CD8-positive, alpha-beta memory T cell (primary cell): Measurements from ENCODE around the gene SLC13A5. TPM values are rescaled to one million over a fixed set of nuclear protein-coding genes. Genes with fewer than 3 reads are reported as not detected.

Source experiments
- CTCF ChIA-PET: fragments of 350-600 bp; sonication (Branson Sonifier 250); formaldehyde crosslinking; loops from one replicate; lab custom pipeline; 2021; ENCODE audit warnings: antibody characterized with exemption; lab: Charles Lee
- POLR2A ChIA-PET: fragments of 350-600 bp; sonication (Branson Sonifier 250); formaldehyde crosslinking; loops from one replicate; lab custom pipeline; 2021; ENCODE audit warnings: antibody characterized with exemption; lab: Charles Lee
- DNase-seq, 5 donors: peaks; one replicate each; pipeline versions ENCODE4 v3.0.0 to v3.0.0-alpha.2; 2020 to 2022; ENCODE audit warnings: mixed read lengths in 1 of 5
- H3K27ac ChIP-seq: one replicate; pipeline ENCODE4 v1.7.0; 2013; ENCODE audit warnings: low read depth, mild to moderate bottlenecking, low read length, moderate library complexity
- H3K27me3 ChIP-seq: 2 replicates; pipeline ENCODE4 v1.7.0; 2013; ENCODE audit warnings: low read length, mild to moderate bottlenecking; ENCODE audit not compliant: insufficient read depth, poor library complexity, severe bottlenecking
- H3K36me3 ChIP-seq: 2 replicates; pipeline ENCODE4 v1.7.0; 2013; ENCODE audit warnings: mild to moderate bottlenecking, low read length, moderate library complexity; ENCODE audit not compliant: insufficient read depth
- H3K4me1 ChIP-seq: 2 replicates; pipeline ENCODE4 v1.7.0; 2013; ENCODE audit warnings: mild to moderate bottlenecking, low read length, moderate library complexity; ENCODE audit not compliant: insufficient read depth
- H3K4me3 ChIP-seq: 2 replicates; pipeline ENCODE4 v1.7.0; 2013; ENCODE audit warnings: mild to moderate bottlenecking, low read length
- H3K9me3 ChIP-seq: 2 replicates; pipeline ENCODE4 v1.7.0; 2013; ENCODE audit warnings: mild to moderate bottlenecking, low read length
- H3K27ac Mint-ChIP-seq, 8 donors: one replicate each; pipeline ENCODE4 v1.8.0; 2020 to 2021; ENCODE audit warnings: mixed read lengths in 8 of 8, mild to moderate bottlenecking in 6 of 8, inconsistent platforms in 3 of 8, moderate library complexity in 3 of 8
- H3K27me3 Mint-ChIP-seq, 2 donors: one replicate each; pipeline ENCODE4 v1.8.0; 2020 to 2021; ENCODE audit warnings: mixed read lengths in 2 of 2, mild to moderate bottlenecking in 1 of 2, moderate library complexity in 1 of 2
- H3K36me3 Mint-ChIP-seq, 3 donors: one replicate each; pipeline ENCODE4 v1.8.0; 2020 to 2021; ENCODE audit warnings: mixed read lengths in 3 of 3, inconsistent platforms in 1 of 3, mild to moderate bottlenecking in 1 of 3
- H3K4me1 Mint-ChIP-seq, 3 donors: one replicate each; pipeline ENCODE4 v1.8.0; 2020 to 2021; ENCODE audit warnings: mixed read lengths in 3 of 3, inconsistent platforms in 1 of 3, mild to moderate bottlenecking in 1 of 3
- H3K4me3 Mint-ChIP-seq, 7 donors: one replicate each; pipeline ENCODE4 v1.8.0; 2020 to 2021; ENCODE audit warnings: mixed read lengths in 7 of 7, mild to moderate bottlenecking in 6 of 7, moderate library complexity in 4 of 7, inconsistent platforms in 2 of 7
- H3K9me3 Mint-ChIP-seq, 5 donors: one replicate each; pipeline ENCODE4 v1.8.0; 2020 to 2022; ENCODE audit warnings: mixed read lengths in 5 of 5, mild to moderate bottlenecking in 3 of 5, moderate library complexity in 2 of 5, inconsistent platforms in 1 of 5
- polyA plus RNA-seq: library from polyadenylated mRNA; unstranded; fragments of 300-500 nt; fragmentation: Illumina TruSeq; gene quantifications from one replicate; pipeline ENCODE4 v1.2.3, GENCODE V29; 2021
- total RNA-seq, 2 experiments: library from RNA; stranded (reverse); gene quantifications; one replicate each; pipeline ENCODE4 v1.2.3, GENCODE V29; 2021

The SLC13A5 gene
- total and polyA plus RNA-seq, 3 experiments from 2014 or later: not detected

DNA sequence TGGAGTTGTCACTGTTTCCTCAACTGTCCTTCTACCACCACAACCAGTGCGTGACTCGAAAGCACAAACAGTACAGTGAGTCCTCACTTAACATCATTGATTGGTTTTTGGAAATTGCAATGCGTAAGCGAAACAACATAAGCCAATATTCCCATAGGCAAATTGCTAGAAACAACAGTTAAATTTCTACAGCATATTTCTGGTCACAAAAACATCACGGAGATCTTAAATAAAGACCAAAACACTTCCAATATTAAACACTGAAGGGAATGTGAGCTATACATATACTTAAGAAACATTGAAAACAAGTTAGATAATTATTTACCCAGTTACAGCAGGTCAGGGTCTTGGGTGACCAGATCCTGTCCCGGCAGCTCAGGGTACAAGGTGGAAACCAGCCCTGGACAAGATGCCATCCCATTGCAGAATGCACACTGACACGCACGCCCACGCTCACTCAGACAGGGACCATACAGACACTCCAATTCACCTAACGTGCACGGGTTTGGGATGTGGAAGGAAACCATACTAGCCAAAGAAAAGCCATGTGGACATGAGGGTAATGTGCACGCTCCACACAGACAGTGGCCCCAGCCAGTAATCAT is 4.7 kb downstream of the SLC13A5 start:
- POLR2A ChIA-PET: no interaction called here
- no peak overlapping the region for H3K4me3 ChIP-seq
- H3K27ac ChIP-seq: no peak overlapping the region
- no peaks in the 10 kb centered on the region for H3K36me3 ChIP-seq
- H3K4me3 Mint-ChIP-seq: no peak overlapping the region
- no peak overlapping the region for H3K27ac Mint-ChIP-seq
- H3K9me3 Mint-ChIP-seq: peaks cover 0 to 2% (median 0%) of the 10 kb centered on the region in 5 donors
- H3K4me1 ChIP-seq: no peaks in the 10 kb centered on the region
- no peaks in the 10 kb centered on the region for H3K36me3 Mint-ChIP-seq
- peaks cover 0 to 12% (median 11%) of the 10 kb centered on the region in 3 donors for H3K4me1 Mint-ChIP-seq
- peaks cover 33 to 67% of the 10 kb centered on the region in 2 donors for H3K27me3 Mint-ChIP-seq
- no peaks in the 10 kb centered on the region for H3K9me3 ChIP-seq
- DNase-seq: no peak
- peaks cover 17% of the 10 kb centered on the region for H3K27me3 ChIP-seq
- CTCF ChIA-PET: no interaction called here

DNA sequence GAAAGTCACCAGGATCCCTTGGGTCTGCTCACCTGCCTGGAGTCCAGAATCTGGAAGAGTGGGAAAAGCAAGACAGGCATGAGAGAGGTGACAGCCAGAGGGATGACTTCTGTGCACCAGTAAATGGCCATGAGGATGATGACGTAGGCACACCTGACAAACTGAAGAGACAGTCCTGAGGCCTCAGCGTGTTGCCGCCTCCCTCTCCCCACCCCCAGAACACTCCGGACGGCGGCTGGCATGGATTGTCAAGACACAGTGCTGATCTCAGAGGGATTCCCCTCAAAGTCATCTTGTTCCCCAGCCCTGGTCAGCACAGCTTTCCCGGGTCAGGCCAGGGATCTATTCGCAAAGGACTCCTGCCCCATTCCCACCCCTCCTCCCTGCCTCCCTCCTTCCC is 6.2 kb downstream of the SLC13A5 start:
- no peak overlapping the region for H3K4me3 ChIP-seq
- Mint-ChIP-seq H3K9me3 (peaks cover 0 to 2% (median 0%) of the 10 kb centered on the region in 5 donors), H3K4me3 (no peak overlapping the region), H3K4me1 (peaks cover 0 to 5% (median 3%) of the 10 kb centered on the region in 3 donors), H3K36me3 (no peaks in the 10 kb centered on the region), H3K27ac (no peak overlapping the region), H3K27me3 (peaks cover 23 to 62% of the 10 kb centered on the region in 2 donors)
- POLR2A ChIA-PET: no interaction called here
- CTCF ChIA-PET: no interaction called here
- no peak overlapping the region for H3K27ac ChIP-seq
- H3K27me3 ChIP-seq: peaks cover 11% of the 10 kb centered on the region
- no peak for DNase-seq
- H3K4me1 ChIP-seq: no peaks in the 10 kb centered on the region
- no peaks in the 10 kb centered on the region for H3K36me3 ChIP-seq
- H3K9me3 ChIP-seq: no peaks in the 10 kb centered on the region

GRCh38 chr17:6706499-6706898 is 6.7 kb downstream of the SLC13A5 start:
- peaks cover 0 to 8% (median 1%) of the 10 kb centered on the region in 3 donors for H3K4me1 Mint-ChIP-seq
- H3K4me1 ChIP-seq: no peaks in the 10 kb centered on the region
- peaks cover 18 to 57% of the 10 kb centered on the region in 2 donors for H3K27me3 Mint-ChIP-seq
- H3K9me3 Mint-ChIP-seq: peaks cover 0 to 2% (median 0%) of the 10 kb centered on the region in 5 donors
- DNase-seq: no peak
- no peaks in the 10 kb centered on the region for H3K36me3 ChIP-seq
- no peaks in the 10 kb centered on the region for H3K9me3 ChIP-seq
- H3K27ac ChIP-seq: no peak overlapping the region
- H3K36me3 Mint-ChIP-seq: no peaks in the 10 kb centered on the region
- H3K27ac Mint-ChIP-seq: no peak overlapping the region
- H3K4me3 ChIP-seq: no peak overlapping the region
- ChIA-PET CTCF (no interaction called here), POLR2A (no interaction called here)
- no peak overlapping the region for H3K4me3 Mint-ChIP-seq
- peaks cover 6% of the 10 kb centered on the region for H3K27me3 ChIP-seq

- no peaks in the 10 kb centered on the region for H3K9me3 ChIP-seq
- CTCF ChIA-PET: no interaction called here
- no peaks in the 10 kb centered on the region for H3K36me3 ChIP-seq
- Mint-ChIP-seq H3K4me3 (no peak overlapping the region), H3K27me3 (peaks cover 11 to 40% of the 10 kb centered on the region in 2 donors), H3K4me1 (peaks cover 0 to 5% (median 0%) of the 10 kb centered on the region in 3 donors), H3K27ac (no peak overlapping the region), H3K9me3 (peaks cover 0 to 2% (median 0%) of the 10 kb centered on the region in 5 donors), H3K36me3 (no peaks in the 10 kb centered on the region)
- H3K27me3 ChIP-seq: no peaks in the 10 kb centered on the region
- DNase-seq: no peak
- POLR2A ChIA-PET: no interaction called here
- H3K4me1 ChIP-seq: no peaks in the 10 kb centered on the region
- no peak overlapping the region for H3K27ac ChIP-seq
- no peak overlapping the region for H3K4me3 ChIP-seq
These were observed 8.6 kb downstream of the SLC13A5 start for GRCh38 chr17:6704470-6705052.

DNA sequence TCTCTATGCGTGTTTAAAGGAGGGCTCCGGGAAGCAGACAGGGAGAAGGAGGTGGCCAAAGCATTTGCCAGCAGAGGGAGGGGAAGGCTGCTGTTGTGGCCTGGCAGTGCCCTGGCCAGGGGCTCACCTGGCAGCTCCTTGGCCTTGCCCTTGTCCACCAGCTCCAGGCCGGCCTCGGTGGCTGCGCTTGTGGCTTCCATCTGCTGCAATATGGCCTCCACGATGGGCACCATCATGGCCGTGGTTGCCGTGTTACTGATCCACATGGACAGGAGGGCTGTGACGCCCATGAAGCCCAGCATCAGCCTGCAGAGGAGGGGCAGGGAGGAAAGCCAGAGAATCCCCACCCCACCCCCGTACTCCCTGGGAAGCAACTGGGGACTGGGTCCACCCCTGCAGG is 9.4 kb downstream of the SLC13A5 start:
- DNase-seq: no peak
- ChIA-PET POLR2A (no interaction called here), CTCF (no interaction called here)
- H3K4me3 ChIP-seq: no peak overlapping the region
- no peak overlapping the region for H3K27ac ChIP-seq
- Mint-ChIP-seq H3K4me1 (peaks cover 0 to 5% (median 0%) of the 10 kb centered on the region in 3 donors), H3K36me3 (no peaks in the 10 kb centered on the region), H3K4me3 (no peak overlapping the region), H3K27ac (no peak overlapping the region), H3K9me3 (peaks cover 0 to 2% (median 0%) of the 10 kb centered on the region in 5 donors), H3K27me3 (peaks cover 11 to 35% of the 10 kb centered on the region in 2 donors)
- no peaks in the 10 kb centered on the region for H3K9me3 ChIP-seq
- no peaks in the 10 kb centered on the region for H3K36me3 ChIP-seq
- H3K27me3 ChIP-seq: no peaks in the 10 kb centered on the region
- no peaks in the 10 kb centered on the region for H3K4me1 ChIP-seq

DNA sequence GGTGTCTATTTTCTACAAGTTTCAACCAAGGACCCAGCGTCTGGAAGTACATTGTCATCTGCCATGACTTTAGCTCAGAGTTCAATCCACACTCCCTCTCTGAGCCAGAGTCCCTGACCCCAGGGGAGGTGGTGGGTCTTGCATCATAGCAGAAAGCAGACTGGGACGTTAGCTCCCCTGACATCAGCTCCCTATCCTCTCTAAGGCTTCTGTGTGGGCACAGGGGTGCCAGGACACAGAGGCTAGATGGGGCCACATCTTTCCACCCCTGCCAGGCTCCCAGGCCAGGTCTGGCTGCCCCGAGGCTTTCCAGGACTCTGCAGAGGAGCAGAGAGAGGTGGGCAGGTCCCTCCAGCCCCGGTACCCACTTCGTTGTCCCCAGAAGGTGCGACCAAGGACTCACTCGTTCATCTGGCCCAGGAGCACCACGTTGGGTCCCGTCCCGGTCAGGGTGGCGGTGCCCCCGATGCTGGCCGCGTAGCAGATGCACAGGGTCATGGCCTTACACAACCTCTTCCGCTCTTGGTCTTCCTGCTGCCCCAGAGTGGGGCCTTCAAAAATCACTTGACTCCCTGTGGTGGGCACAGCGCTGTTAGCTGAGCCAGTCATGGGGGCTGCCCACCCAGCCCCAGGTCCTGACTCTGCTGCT is 10.5 kb downstream of the SLC13A5 start:
- Mint-ChIP-seq H3K27ac (no peak overlapping the region), H3K36me3 (no peaks in the 10 kb centered on the region), H3K9me3 (peaks cover 0 to 2% (median 0%) of the 10 kb centered on the region in 5 donors), H3K4me1 (peaks cover 0 to 5% (median 0%) of the 10 kb centered on the region in 3 donors), H3K4me3 (no peak overlapping the region), H3K27me3 (peaks cover 6 to 27% of the 10 kb centered on the region in 2 donors)
- Histone ChIP-seq H3K4me3 (no peak overlapping the region), H3K4me1 (no peaks in the 10 kb centered on the region), H3K27me3 (no peaks in the 10 kb centered on the region), H3K36me3 (no peaks in the 10 kb centered on the region), H3K9me3 (no peaks in the 10 kb centered on the region), H3K27ac (no peak overlapping the region)
- DNase-seq: no peak
- ChIA-PET POLR2A (no interaction called here), CTCF (no interaction called here)

GRCh38 chr17:6701719-6702118 is 11.4 kb downstream of the SLC13A5 start:
- Mint-ChIP-seq H3K27ac (no peak overlapping the region), H3K27me3 (peaks cover 1 to 18% of the 10 kb centered on the region in 2 donors), H3K36me3 (no peaks in the 10 kb centered on the region), H3K4me1 (peaks cover 0 to 5% (median 0%) of the 10 kb centered on the region in 3 donors), H3K4me3 (no peak overlapping the region), H3K9me3 (peaks cover 0 to 2% (median 0%) of the 10 kb centered on the region in 5 donors)
- peak in 1 of 5 donors; percentile 19 for DNase-seq
- H3K36me3 ChIP-seq: no peaks in the 10 kb centered on the region
- POLR2A ChIA-PET: no interaction called here
- H3K9me3 ChIP-seq: no peaks in the 10 kb centered on the region
- no peak overlapping the region for H3K4me3 ChIP-seq
- CTCF ChIA-PET: interaction anchor here (1.0 to 1.3 kb wide), 2 partner anchors 209 to 229 kb away, joined by 3 to 5 read pairs; no protein-coding TSS in a partner anchor
- no peaks in the 10 kb centered on the region for H3K27me3 ChIP-seq
- no peak overlapping the region for H3K27ac ChIP-seq
- no peaks in the 10 kb centered on the region for H3K4me1 ChIP-seq

- H3K4me1 Mint-ChIP-seq: peaks cover 0 to 5% (median 0%) of the 10 kb centered on the region in 3 donors
- no peak overlapping the region for H3K27ac ChIP-seq
- CTCF ChIA-PET: interaction anchor here (1.3 kb wide), 1 partner anchor 229 kb away, joined by 5 read pairs; no protein-coding TSS in a partner anchor
These were observed 12.2 kb downstream of the SLC13A5 start for GRCh38 chr17:6700948-6701307.

More at GRCh38 chr17:6700948-6701307, 12.2 kb downstream of the SLC13A5 start:
- no peaks in the 10 kb centered on the region for H3K9me3 ChIP-seq
- no peaks in the 10 kb centered on the region for H3K27me3 ChIP-seq
- peak overlapping the region in 1 of 8 donors; percentile 16 for H3K27ac Mint-ChIP-seq
- no peak overlapping the region for H3K4me3 Mint-ChIP-seq
- H3K4me1 ChIP-seq: no peaks in the 10 kb centered on the region
- no peaks in the 10 kb centered on the region for H3K36me3 Mint-ChIP-seq
- no peak for DNase-seq
- H3K36me3 ChIP-seq: no peaks in the 10 kb centered on the region
- no peak overlapping the region for H3K4me3 ChIP-seq
- peaks cover 1 to 17% of the 10 kb centered on the region in 2 donors for H3K27me3 Mint-ChIP-seq
- POLR2A ChIA-PET: no interaction called here
- H3K9me3 Mint-ChIP-seq: peaks cover 0 to 2% (median 0%) of the 10 kb centered on the region in 5 donors
